ENCODE results near the gene MAP1A. TPM values are rescaled to one million over a fixed set of nuclear protein-coding genes. Genes with fewer than 3 reads are reported as not detected.

MAP1A gene
- total RNA-seq, 1 experiment from 2014 or later = 1.9 TPM

- Histone ChIP-seq H3K9ac (ENCODE audit: low read length) (no peak overlapping the region), H4K20me1 (ENCODE audit: insufficient read depth) (no peaks in the 10 kb centered on the region), H3K9me2 (ENCODE audit: insufficient read depth) (no peaks in the 10 kb centered on the region), H3K79me2 (ENCODE audit: insufficient read depth, low read length) (no peaks in the 10 kb centered on the region), H3K27me3 (ENCODE audit: insufficient read depth, low read length) (no peaks in the 10 kb centered on the region), H2AFZ (ENCODE audit: low read depth, low read length, poor library complexity, severe bottlenecking) (no peak overlapping the region), H3K27ac (ENCODE audit: low read depth, low read length) (no peak overlapping the region), H3K4me3 (replicated peaks in 1 of 2; ENCODE audit: low read depth in 1 of 2, low read length in 2 of 2) (no peak overlapping the region), H3K4me1 (ENCODE audit: control insufficient read depth in 1 of 2, insufficient read depth in 2 of 2, low read length in 2 of 2) (no peaks in the 10 kb centered on the region), H3K36me3 (ENCODE audit: control insufficient read depth in 1 of 2, insufficient read depth in 2 of 2, low read length in 2 of 2) (peaks cover 2% of the 10 kb centered on the region in 2 experiments; a peak in 2 of 4 replicates), H3K9me3 (ENCODE audit: control insufficient read depth in 1 of 2, insufficient read depth in 1 of 2, low read depth in 1 of 2, low read length in 2 of 2) (no peaks in the 10 kb centered on the region), H3K4me2 (ENCODE audit: low read length) (no peak overlapping the region)
- intact Hi-C loops (cut with micrococcal nuclease) = no loop called here
- ATAC-seq (no peak), DNase-seq (ENCODE audit: low read depth, low spot score) (no peak)
- BruUV-seq (replicated peaks) = no TSS peak
- POLR2A ChIA-PET = no interaction called here
- CTCF ChIA-PET = interaction anchor here (1.5 kb wide), 1 partner anchor 15 kb away, joined by 3 read pairs; no protein-coding TSS in a partner anchor
- TF ChIP-seq RAD21 (IDR thresholded peaks at IDR 0.05; ENCODE audit: low read depth) = no peak
- no peak for TF ChIP-seq JUND (IDR thresholded peaks at IDR 0.05)
- TF ChIP-seq CTCF (IDR thresholded peaks at IDR 0.05 in 2 of 3, conservative IDR thresholded peaks at IDR 0.05 in 1 of 3; ENCODE audit: borderline replicate concordance in 1 of 3, insufficient read depth in 1 of 3, low read depth in 2 of 3, low read length in 2 of 3) = no peak
- no peak for TF ChIP-seq ZBTB33 (IDR thresholded peaks at IDR 0.05; ENCODE audit: extremely low read depth, insufficient replicate concordance, low read length)
- TF ChIP-seq POLR2AphosphoS5 (IDR thresholded peaks at IDR 0.05; ENCODE audit: low read depth, low read length) = no peak
- no peak for TF ChIP-seq CEBPB (IDR thresholded peaks at IDR 0.05; ENCODE audit: low read depth)
- no peak for TF ChIP-seq EGR1 (IDR thresholded peaks at IDR 0.05; ENCODE audit: low read depth)
- no peak for TF ChIP-seq FOSL1 (IDR thresholded peaks at IDR 0.05; ENCODE audit: low read depth)
- TF ChIP-seq YY1 (IDR thresholded peaks at IDR 0.05; ENCODE audit: extremely low read depth, insufficient replicate concordance, low read depth, low read length) = no peak
- no peak for TF ChIP-seq CBX3 (IDR thresholded peaks at IDR 0.05; ENCODE audit: low read depth)
- no peak for TF ChIP-seq TCF7L2 (IDR thresholded peaks at IDR 0.05; ENCODE audit: borderline replicate concordance, extremely low read depth, insufficient read depth, insufficient read length)
- TF ChIP-seq EZH2phosphoT487 (IDR thresholded peaks at IDR 0.05; ENCODE audit: borderline replicate concordance) = no peak
- no peak for TF ChIP-seq POLR2A (IDR thresholded peaks at IDR 0.05; ENCODE audit: borderline replicate concordance, extremely low read depth, insufficient read depth, insufficient read length)
- TF ChIP-seq ATF3 (IDR thresholded peaks at IDR 0.05) = no peak
- no peak for TF ChIP-seq ELF1 (IDR thresholded peaks at IDR 0.05; ENCODE audit: borderline replicate concordance, low read depth)
- TF ChIP-seq EZH2 (IDR thresholded peaks at IDR 0.05) = no peak
- no peak for TF ChIP-seq ZFX (IDR thresholded peaks at IDR 0.05)
- RAD21 ChIA-PET (ENCODE audit: low non-redundant PET in 1 of 2, low total read pairs in 2 of 2, uncharacterized antibody in 2 of 2, unreplicated experiment in 2 of 2) = no interaction called here
Measured at GRCh38 chr15:43529587-43530345, 12.4 kb downstream of the MAP1A start.
